ENCODE measurements around the gene PPM1D.

DNA sequence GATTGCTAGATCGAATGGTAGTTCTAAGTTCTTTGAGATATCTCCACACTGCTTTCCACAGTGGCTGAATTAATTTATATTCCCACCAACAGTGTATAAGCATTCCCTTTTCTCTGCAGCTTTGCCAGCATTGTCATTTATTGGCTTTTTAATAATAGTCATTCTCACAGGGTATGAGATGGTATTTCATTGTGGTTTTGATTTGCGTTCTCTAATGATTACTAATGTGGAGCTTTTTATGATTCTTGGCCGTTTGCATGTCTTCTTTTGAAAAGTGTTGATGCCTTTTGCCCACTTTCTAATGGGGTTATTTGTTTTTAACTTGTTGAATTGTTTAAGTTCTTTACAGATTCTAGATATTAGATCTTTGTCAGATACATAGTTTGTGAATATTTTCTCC lies 41.1 kb downstream of the PPM1D start:
- TF ChIP-seq CTCF (IDR thresholded peaks at IDR 0.05) (no peak), EZH2 (IDR thresholded peaks at IDR 0.05; ENCODE audit: borderline replicate concordance, insufficient read depth, low read depth, low read length, poor library complexity, severe bottlenecking) (no peak)
